GM21390 (cell line): ENCODE results near the gene SRGAP3.

Source experiments
- ATAC-seq: cut with Tn5 transposase; IDR thresholded peaks from one replicate; pipeline ENCODE4 v1.9.1; 2021; ENCODE audit not compliant: unreplicated experiment

Gene SRGAP3

DNA sequence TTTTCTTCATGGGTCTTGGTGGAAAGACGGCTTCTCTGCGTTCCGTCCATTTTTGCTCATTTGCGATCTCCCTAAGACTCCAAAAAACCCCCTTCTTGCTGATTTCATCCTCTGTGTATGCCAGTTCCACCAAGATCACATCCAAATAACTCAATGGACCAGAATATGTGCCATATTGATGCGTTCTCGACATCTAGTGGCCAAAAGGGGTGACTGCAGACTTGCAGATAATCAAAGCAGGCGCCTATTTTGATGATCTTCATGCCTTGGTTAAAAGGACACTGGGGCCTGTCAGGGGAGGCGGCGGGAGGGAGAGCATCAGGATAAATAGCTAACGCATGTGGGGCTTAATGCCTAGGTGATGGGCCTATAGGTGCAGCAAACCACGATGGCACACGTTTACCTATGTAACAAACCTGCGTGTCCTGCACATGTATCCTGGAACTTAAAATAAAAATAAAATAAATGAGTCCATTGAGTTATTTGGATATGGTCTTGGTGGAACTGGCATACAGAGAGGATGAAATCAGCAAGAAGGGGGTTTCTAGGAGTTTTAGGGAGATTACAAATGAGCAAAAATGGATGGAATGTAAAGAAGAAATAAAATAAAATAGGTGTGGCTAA lies 182.0 kb downstream of the SRGAP3 start:
- peak; percentile 66 for ATAC-seq

DNA sequence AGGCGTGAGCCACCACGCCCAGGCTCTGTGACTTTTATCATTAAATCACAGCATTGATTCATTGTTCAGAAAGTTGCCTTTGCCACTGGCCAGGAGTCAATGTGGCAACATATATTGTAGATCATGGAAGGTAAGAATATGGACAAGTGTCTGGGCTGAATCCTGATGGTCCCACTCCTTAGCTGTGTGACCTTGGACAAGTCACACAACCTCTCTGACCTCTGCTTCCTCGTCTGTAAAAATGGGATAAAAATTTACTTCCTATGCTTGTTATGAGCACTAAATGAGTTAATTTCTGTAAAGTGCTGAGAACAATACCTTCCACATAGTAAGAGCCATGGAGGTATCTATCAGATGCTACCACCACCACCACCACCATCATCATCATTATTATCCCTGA lies 182.7 kb downstream of the SRGAP3 start:
- ATAC-seq, result no peak

DNA sequence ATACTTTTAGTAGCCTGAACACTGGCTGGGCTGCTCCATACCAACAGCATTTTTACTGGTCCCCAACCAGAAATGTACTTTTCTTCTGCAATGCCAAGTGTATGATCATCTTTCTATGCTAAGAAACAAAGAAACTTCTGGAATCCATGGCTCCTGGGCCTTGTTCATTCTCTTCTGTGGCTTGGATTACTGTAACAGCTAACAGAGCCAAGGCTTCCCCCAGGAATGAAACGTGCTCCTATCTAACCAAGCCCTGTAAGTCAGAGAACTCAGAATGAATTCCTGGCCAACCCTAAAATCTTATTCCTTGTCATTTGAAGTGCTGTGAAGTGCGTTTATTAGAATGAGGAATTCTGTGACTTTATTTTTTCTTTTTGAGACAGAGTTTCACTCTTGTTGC lies 183.3 kb downstream of the SRGAP3 start:
- no peak for ATAC-seq

DNA sequence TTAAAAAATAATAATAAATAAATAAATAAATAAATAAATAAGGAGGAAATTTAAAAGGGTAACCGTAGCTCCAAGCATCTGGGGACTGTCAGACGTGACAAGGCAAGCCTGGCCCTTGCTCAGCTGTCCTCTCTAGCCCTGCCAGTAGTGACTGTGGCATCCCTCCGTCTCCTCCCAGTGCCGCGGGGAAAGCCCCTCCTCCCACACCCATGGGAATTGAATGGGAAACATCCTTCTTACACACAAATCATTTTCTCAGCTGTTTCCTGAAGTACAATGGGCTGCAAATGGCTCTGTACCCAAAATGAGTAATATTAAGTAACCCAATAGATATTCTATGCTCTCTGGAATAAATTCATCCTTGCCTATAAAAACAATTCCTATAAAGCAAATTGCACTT lies 184.6 kb downstream of the SRGAP3 start:
- no peak for ATAC-seq

DNA sequence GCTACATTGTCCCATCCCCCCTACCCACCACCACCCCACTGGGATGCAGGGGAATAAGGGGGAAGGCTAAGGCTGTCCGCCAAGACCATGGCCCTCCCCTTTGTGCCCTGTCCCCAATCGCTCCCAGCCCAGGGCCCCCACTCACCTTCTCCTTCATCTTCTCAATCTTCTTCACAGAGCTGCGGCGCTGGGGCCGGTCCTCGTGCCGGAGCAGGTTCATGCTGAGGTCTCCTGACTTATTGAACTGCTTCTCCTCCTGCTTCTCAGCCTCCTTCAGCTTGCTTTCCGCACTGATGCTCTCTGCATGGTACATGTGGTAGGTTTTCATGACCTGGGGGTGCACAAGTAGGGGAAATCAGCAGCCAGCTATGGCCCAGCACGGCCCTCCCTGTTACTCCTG lies 185.2 kb downstream of the SRGAP3 start:
- no peak for ATAC-seq

DNA sequence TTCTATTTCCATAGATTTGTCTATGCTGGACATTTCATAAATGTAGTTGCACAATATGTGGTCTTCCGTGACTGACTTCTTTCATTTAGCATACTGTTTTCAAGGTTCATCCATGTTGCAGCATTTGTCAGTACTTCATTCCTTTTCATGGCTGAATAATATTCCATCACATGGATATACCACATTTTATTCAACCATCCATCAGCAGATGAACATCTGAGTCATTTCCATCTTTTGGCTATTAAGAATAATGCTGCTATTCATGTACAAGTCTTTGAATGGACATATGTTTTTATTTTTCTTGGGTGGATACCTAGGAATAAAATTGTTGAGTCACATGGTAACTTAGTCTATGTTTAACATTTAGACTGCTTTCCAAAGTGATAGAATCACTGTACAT lies 186.9 kb downstream of the SRGAP3 start:
- no peak for ATAC-seq

DNA sequence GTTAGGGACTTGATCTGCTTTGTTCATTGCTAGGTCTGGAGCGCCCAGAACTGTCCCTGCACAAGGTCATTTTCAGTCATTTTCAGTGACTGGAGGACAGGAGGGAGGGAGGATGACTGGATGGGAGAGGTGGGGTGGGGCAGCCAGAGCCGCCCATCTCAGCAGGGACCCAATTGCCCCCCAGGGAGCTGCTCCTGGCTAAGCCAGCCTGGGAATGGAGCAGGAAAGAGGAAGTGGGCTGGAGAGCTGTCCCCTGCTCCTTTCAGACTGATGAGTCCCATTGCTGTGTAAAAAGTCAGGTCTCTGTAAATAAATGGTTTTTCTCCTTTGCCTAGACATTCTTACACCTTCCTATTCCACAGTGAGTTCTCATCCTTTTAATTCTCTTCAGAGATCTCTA lies 187.8 kb downstream of the SRGAP3 start:
- no peak for ATAC-seq

DNA sequence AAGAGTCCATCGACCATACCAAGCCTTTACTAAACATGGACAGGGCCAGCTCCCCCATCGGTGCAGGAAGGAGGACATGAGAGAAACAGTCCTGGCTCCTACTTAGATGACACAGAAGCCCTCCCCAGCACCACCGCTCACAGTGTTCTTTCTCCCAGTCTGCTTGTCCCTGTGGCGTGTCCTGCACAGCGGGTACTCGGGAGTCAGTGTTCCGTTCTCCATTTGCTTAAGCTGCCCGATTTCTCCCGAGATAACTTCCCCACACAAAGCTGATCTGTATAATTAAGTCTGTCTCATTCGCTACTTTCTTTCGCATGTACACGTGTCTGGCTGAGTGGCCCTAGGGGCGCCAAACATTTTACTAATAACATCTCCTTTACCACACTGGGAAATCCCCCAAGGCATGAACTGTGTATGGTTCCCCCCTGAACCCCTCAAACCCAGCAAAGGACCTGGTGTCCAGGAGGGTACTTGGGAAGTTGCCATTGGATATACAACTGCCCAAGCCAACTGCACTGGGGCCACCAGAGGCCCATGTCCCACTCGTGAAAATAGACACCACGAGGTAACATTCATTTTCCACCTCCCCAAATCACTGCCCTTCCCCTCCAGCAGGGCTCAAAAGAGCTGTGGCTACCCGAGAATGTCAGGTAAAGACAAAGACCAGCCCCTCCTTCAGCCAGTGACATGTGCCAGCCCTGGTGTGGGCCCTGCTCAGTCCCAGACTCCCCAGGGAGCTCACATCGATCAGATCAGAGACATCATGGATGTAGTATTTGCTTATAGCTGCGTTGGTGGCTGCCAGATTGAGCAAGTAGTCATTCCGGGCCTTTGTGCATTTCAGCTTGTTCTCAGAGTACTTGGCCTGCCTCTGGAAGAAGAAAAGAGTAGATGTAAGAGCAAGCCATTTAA lies 189.7 kb downstream of the SRGAP3 start:
- ATAC-seq, result no peak

DNA sequence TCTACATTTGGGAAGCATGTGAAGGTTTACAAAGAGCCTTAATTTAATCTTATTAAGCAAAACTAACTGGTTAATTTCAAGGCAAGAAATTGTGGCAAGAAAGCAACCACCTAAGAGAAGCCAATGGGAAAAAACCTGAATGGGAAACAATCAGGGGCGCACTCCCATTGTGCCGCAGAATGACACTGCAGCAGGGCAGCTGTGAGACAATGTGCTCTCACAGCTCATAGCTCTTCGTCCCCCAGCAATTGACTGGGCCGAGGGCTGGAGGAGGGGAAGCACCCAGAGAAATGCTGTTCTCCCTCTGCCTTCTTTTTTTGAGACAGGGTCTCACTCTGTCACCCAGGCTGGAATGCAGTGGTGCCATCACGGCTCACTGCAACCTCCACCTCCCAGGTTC lies 192.9 kb downstream of the SRGAP3 start:
- ATAC-seq, result no peak

DNA sequence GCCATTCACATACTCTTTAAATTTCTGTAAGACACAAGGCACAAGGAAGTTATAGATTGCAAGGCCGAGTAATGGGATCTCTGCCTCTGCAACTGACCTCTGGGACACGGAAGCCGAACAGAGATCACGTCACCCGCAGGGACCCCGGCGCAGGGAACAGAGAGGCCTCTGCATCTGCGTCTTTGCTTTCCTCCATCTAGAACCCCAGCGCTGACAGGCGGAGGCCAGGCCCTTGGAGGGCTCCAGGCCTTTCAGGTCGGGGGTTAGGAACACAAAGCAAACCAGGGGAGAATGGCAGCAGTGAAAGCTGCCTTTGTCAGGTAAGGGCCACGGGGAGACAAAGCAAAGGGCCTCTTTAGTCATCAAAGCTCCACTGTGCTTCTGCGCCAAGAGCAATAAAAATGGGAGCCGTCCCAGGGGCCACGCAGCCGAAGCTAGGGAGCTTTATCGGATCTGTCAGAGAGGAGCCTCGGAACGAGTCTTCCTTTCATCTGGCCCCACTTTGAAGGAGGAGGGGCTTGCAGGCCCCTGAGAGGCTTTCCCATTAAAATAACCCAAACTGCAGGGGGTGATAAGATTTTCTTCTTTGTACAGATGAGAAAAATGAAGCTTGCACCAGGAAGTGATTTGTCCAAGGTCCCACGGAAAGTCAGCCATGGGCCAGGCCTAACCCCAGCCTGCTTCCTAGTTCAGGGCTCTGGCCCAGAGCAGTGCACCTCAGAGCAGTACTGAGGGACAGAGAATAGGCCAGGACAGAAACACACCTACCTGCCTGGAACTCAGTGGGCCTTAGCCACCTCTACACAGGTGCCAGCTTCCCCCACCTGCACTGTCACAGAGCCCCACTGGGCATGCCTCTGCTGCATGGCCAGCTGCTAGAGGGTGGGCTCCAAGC lies 201.7 kb downstream of the SRGAP3 start:
- no peak for ATAC-seq

DNA sequence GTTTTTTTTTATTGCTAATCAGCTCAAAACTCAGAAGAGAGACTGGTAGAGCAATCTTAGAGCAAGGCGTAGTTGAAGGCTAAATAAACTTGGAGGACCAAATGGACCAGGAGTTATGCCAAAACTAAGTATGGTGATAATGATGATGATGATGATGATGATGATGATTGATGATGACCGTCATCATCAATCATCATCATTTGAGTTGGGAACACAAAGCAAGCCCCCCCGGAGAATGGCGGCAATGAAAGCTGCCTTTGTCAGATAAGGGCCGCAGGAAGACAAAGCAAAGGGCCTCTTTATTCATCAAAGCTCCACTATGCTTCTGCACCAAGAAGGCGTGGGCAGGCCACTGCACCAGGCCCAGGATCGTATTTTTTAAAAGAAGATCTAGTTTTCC lies 204.1 kb downstream of the SRGAP3 start:
- ATAC-seq, result no peak

DNA sequence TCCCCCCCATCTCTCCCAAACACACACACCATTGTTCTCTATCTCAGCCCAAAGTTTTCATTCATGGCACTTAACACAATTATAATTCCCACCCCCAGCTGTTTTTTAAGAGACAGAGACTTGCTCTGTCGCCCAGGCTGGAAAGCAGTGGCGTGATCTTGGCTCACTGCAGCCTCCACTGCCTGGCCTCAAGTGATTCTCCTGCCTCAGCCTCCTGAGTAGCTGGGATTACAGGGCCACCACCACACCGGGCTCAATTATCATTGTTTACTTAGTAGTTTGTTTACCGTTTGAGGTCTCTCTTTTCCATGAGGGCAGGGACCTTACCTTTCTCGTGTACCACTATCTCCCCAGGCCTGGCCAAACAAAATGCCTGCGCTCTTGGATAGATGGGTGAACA lies 206.4 kb downstream of the SRGAP3 start:
- no peak for ATAC-seq

DNA sequence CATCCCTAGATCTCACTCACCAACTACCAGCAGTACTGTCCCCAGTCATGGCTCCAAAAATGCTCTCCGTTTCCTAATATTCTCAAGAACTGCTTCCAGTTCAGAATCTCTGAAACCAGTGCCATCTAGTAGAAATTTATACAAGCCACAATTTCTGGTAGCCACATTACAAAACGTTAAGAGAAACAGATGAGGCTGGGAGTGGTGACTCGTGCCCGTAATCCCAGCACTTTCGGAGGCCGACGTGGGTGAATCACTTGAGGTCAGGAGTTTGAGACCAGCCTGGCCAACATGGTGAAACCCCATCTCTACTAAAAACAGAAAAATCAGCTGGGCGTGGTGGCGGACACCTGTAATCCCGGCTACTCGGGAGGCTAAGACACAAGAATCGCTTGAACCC lies 207.8 kb downstream of the SRGAP3 start:
- ATAC-seq, result no peak

DNA sequence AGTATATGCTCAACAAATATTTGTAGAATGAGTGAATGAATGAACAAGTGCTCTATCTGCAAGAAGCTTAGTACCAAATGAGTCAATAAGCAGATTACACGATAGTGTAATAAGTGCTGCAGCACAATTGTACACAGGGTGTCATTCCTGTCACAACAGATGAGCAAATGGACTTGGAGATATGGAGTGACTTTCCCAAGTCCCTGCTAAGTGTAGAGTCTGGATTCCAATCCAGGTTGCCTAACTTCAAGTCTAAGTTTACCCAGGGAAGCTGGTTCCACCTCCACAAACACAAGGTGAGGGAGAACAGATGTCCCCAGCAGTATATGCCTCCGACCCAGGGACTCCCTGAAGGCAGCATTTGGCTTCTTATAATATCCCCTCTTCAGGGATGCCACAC lies 208.4 kb downstream of the SRGAP3 start:
- ATAC-seq, result no peak

DNA sequence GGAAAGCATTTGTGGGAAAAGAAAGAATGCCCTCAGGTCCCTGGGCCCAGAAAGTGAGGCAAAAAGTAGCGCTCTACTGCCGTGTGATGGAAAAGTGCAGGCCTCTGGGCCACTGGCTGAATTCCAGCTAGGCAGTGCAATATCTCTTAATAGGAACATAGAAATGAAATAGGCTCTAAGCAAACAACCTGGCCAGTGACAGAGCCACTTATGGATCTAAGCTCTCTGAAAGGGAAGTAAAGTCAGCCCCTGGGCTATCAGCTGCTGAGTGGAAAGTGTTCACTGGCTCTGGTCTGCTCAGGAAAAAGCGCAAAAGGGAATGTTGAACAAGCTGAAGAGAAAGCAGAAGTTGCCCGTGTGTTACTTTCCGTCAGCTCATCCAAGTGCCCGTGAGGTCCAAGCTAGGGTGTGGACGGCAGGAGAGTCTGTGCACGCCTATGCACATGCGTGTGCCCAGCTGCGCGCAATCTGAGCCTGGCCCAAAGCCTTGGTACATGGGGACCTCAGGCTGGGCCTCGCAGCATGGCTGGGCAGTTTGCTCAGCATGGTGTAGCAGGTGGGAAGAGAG lies 212.2 kb downstream of the SRGAP3 start:
- ATAC-seq, result no peak

DNA sequence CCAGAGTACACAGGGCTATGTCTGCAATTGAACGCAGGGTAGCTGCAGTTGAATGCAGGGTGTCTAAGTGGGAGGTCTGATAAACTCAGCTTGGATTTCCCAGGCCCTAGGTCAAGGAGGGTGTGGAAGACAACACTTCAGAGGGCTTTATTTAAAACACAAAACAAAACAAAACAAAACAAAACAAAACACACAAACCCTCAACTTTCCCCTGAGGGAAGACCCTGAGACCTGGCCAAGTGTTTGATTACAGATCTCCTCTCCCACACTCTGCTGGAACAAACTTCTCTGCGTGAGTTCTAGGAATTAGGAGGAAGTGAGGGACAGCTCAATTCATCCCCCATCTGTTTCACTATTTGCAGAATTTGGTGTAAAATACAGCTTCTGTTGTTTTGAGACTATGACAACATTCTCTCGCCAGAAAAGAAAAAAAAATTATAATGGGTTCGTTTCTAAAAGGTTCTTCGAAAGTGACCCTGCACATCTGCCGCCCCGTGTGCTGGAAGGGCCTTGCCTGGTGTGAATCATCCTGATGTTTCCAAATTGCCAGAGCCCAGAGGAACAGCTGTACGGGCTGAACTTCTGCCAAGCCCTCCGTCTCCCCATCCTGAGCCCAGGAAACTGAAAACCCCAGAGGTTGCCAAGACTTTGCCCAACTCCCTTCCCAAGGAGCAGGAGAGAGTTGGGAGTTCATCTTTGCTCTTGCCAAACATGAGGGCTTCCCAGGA lies 212.9 kb downstream of the SRGAP3 start:
- no peak for ATAC-seq

DNA sequence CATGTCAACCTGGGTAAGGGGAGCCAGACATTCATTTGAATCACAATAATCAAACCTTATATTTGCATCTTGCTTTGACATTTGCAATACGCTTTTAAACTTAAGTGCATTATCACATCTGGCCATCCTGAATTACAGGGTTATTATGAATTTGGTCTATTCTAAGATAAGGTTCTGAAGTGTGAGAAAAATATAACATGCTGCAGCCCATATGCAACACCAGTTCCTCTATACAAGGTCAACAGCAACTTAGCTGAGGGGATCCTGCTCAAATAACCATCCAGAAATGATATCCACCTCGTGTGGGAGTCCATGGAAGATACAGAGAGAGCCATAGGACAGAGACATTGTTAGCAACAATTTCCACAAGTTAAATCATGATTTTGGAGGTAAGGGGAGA lies 213.5 kb downstream of the SRGAP3 start:
- no peak for ATAC-seq

DNA sequence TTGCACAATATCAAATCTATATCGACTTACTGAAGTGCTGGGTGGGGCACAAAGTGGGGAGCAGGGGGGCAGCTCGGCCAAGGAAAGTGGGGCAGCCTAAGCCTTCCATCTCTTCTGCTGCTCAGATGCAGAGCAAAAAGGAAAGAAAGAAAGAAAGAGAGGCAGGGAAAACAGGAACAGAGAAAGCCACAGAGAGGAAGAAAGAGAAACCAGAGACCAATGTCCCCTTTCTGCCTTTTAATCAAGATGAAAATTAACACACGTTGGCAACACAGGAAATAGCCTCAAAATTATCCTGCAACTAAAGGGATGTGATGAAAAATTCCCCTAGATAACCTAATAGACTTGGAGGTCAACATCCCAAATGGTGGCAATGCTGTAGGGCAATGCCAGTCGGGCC lies 214.0 kb downstream of the SRGAP3 start:
- ATAC-seq, result no peak

DNA sequence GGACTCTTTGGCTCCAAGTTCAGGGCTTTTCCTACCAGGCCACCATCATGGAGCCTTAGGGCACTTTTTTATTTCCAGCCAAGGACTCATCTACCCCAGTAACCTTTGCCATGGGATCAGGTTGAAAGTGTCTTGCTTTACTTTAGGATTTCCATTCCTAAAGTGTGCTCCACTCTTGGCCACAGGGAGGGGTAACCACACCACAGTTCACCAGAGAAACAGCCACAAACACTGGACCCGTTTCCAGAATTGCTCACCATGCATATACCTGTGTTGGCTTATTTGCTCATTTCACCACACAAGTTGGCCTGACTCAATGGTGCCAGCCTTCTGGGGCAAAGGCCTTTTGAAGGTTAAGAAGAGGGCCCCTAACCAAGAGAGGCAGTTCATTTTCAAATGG lies 215.6 kb downstream of the SRGAP3 start:
- ATAC-seq, result no peak

DNA sequence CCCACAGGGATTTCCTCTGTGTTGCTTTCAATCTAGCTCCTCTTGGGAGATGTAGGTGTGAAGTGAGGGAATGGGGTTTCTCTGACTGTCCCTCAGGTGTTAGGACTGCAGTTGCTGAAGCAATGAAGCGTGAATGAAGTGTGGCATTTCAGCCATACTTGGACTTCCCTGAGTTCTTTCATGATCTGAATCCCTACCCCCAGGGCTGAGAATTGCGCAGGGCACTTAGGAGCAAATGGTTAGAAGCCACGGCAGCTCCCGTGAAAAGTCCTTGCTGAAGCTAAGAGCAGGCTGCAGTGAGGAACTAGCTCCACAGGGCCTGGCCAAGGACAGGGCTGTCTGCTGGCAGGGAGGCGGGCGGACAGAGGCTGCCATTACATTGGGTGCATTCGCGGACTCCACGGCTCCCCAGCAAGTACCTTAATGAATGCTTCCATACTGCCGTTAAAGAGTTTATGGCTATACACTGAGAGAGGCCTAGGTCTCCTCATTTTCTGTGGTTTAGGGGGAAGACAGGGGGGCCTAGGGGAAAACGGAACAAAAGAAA lies 217.1 kb downstream of the SRGAP3 start:
- no peak for ATAC-seq
